Activated T-cell treated with anti-CD3 and anti-CD28 coated beads, Interleukin-2, amount 50 U/mL, for 48 hours (primary cell): Measurements from ENCODE around the gene PRKAR1A.
"Not testable (repeated sequence)": the region's sequence is repeated elsewhere in the genome, so short reads cannot be mapped to it uniquely, and the experiment has no call there.

Experiments
- DNase-seq, 2 experiments: peaks; one replicate each; pipeline ENCODE4 v3.0.0-alpha.2; 2020

The PRKAR1A gene

GRCh38 chr17:68581863-68582645, 69.8 kb downstream of the PRKAR1A start:
- DNase-seq: no peak

DNA sequence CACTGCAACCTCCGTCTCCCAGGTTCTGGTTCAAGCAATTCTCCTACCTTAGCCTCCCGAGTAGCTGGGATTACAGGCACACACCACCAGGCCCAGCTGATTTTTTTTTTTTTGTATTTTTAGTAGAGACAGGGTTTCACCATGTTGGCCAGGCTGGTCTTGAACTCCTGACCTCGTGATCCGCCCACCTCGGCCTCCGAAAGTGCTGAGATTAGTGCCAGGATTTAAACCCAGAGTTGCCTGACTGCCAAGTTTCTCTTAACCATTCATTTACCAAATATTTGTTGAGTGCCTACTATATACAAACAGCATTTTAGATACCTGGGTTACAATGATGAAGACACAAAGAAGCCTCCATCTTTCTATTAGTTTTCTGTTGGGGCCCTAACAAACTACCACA, 70.6 kb downstream of the PRKAR1A start:
- DNase-seq: not testable (repeated sequence)

- DNase-seq: no peak
Measured at GRCh38 chr17:68584581-68585303, 72.5 kb downstream of the PRKAR1A start.

DNA sequence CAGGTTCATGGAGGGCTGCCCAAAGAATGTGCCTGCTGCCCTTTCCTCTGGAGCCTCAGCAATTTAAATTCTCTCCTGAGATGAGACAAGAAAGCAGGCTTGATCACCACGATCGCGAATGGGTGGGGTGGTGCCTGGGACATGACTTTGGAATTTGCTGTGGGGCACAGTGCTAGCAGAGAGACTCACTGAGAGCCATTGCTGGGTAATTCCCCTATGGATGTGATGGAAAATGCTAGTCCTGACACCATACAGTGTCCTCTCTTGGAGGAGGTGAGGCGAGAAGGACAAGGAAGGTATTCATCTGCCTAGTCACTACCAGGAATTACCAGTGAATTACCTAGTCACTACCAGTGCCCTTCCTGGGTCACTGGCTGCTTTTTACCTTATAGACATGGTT, 73.4 kb downstream of the PRKAR1A start:
- no peak for DNase-seq

GRCh38 chr17:68587026-68587425, 74.8 kb downstream of the PRKAR1A start:
- no peak for DNase-seq

DNA sequence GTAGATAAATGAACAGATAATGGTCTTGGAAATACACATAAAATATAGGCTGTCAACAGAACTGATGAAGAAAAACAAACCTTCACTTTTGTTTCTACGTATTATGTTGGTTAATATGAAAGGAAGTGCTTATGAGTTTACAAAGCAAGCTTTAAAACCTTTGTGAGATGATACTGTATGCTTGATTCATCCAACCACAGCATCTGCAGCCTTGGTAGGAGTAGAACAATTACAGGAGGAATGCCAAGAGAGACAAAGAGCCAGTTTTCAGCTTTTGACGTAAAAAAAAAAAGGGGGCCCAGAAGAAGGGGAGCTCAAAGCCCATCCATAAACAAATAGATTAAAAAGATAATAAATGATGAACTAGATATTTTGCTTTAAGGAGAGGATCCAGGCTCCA, 75.6 kb downstream of the PRKAR1A start:
- no peak for DNase-seq

- no peak for DNase-seq
Measured at GRCh38 chr17:68588362-68588761, 76.1 kb downstream of the PRKAR1A start.

DNA sequence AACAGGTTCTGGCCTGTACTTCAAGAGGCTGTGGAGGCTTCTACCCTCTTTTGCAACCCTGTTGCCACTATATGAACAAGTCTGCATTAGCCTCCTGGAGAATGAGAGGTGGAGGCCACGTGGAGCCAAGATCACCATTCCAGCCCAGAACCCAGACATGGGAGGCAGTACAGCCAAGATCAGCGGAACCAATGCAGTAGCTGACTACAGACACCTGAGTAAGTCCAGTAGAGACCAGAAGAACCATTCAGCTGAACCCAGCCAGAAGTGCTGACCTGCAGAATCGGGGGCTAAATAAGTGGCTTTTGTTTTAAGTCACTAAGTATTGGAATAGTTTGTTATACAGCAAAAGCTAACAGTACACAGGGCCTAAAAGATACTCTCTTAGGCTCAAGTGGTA, 76.9 kb downstream of the PRKAR1A start:
- DNase-seq: no peak

- DNase-seq: peak; percentile 35 to 37
Measured at GRCh38 chr17:68591583-68591982, 79.4 kb downstream of the PRKAR1A start.

DNA sequence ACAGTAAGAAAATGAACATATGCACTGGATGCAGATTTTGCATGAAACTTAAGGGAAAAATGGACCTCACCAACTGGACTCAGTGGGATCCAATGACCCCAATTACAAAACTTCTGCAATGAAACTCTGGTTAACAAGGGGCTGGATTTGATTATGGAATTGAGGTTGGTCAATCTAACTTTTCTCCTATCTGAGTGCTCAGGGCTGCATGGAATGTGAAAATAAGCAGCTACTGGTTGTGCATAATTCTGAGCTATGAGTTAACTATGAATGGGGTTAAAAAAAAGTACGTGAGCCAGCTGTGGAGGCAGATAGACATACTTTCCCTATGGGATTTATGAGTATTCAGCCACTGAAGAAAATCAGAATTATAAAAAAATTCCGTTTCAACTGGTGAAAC, 79.8 kb downstream of the PRKAR1A start:
- DNase-seq: no peak

DNA sequence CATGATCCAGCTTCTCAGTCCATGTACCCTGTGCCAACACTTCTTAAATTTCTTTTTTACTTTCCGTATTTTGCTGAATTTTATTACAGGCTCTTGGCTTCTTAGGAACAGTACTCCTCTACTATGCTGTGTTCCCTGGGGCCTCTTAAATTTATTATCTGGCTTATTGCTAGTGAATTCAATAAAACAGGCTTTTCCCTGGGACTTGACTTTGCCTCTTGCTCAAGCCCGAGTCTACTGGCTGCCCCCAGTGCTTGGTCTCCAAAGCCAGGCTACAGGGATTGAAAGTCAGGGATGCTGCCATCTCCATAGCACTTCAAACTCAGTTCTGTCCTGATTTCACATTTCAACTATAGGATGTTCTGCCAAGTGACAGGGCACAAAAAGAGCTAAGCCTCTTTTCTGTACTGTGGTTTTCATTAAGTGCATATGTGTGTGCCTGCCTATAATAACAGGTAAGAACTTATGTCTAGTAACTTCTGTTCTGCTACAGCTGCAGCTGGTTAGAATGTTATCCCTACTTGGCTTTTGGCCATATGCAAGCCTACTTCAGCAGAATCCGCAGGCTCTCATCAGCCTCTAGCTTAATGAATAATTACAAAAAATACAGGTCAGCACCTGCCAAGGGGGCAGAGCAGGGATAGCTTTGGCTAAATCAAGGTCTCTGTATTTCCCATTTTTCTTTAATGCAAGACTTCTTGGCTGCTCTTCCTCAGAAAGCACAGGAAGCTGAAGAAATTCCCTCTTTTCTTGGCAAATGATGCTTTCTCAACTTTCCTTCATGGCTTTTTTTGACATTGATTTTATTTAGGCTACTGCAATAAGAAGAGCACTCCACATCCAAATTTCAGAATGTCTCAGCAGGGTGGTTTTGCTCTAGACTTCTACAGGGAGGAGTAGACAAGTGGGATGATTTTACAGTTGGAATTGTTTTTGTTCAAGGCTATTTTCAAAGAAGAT, 80.7 kb downstream of the PRKAR1A start:
- no peak for DNase-seq

- no peak for DNase-seq
Measured at GRCh38 chr17:68594552-68594951, 82.3 kb downstream of the PRKAR1A start.

DNA sequence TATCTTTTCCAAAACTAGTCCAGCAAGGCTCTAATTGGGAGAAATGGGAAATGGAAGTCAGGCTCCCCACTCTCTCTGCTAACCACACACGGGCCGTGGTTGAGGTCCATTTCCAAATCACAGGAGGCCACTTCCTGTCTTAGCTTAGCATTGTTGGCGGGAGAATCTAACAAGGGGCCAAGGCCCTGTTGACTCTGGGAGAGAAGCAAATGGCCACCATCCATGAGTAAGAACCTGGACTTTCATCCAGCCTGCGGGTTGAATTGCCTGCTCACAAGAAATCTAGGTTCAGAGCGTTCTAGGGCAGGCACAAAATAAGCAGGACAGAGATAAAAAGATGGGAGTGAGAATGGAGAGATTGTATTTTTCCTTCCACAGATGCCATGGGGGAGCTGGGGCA, 83.3 kb downstream of the PRKAR1A start:
- no peak for DNase-seq

- DNase-seq: no peak
Measured at GRCh38 chr17:68595986-68596385, 83.8 kb downstream of the PRKAR1A start.

GRCh38 chr17:68596411-68596945, 84.2 kb downstream of the PRKAR1A start:
- no peak for DNase-seq

- no peak for DNase-seq
Measured at GRCh38 chr17:68598074-68598473, 85.8 kb downstream of the PRKAR1A start.

- DNase-seq: no peak
Measured at GRCh38 chr17:68598545-68598961, 86.3 kb downstream of the PRKAR1A start.

- DNase-seq: no peak
Measured at GRCh38 chr17:68599091-68599490, 86.9 kb downstream of the PRKAR1A start.

DNA sequence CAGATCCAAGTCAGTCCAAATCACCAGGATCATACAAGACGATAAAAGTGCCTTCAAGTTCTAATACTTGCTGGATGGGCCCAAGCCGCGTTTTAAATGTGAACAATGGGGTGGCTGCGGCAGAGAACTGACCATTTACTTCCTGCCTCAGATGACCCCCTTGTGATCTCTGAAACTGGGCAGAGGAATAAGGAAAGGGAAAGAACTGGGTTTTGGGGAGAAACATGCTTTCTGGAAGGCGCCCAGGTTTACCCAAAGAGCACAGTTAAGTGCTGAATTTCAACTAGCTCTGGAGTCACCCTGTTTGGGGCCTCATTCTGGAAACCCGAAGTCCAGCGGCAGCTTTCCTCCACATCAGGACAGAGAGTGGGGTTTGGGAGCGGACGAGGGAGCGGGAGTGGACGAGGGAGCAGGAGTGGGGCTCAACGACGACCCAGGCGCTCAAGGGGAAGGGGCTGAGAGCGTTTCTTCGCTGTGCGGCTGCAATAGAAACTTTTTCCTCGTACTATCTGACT, 87.4 kb downstream of the PRKAR1A start:
- DNase-seq: no peak

GRCh38 chr17:68600067-68600930, 88.1 kb downstream of the PRKAR1A start:
- DNase-seq: peak; percentile 22 to 35
